Endothelial cell of umbilical vein (primary cell): ENCODE results near the gene C20orf144.

Source experiments
- EZH2 ChIP-seq: IDR thresholded peaks from 2 replicates; pipeline ENCODE4 v1.6.1; 2012; ENCODE audit warnings: borderline replicate concordance, low read depth, mild to moderate bottlenecking, moderate library complexity, low read length, inconsistent platforms; ENCODE audit not compliant: severe bottlenecking
- FOS ChIP-seq: IDR thresholded peaks from 2 replicates; pipeline ENCODE4 v1.6.1; 2011; ENCODE audit warnings: mild to moderate bottlenecking, low read length, moderate library complexity, borderline replicate concordance; ENCODE audit not compliant: insufficient read depth
- JUN ChIP-seq: IDR thresholded peaks from 2 replicates; pipeline ENCODE4 v1.6.1; 2011; ENCODE audit warnings: borderline replicate concordance, low read depth; ENCODE audit not compliant: insufficient read length, insufficient read depth
- MYC ChIP-seq: IDR thresholded peaks from one replicate; pipeline ENCODE4 v1.6.1; 2011; ENCODE audit warnings: mild to moderate bottlenecking, low read depth, low read length
- POLR2A ChIP-seq: IDR thresholded peaks from 2 replicates; pipeline ENCODE4 v1.6.1; 2012; ENCODE audit warnings: low read depth, mild to moderate bottlenecking, control low read depth, low read length
- POLR2AphosphoS5 ChIP-seq: IDR thresholded peaks from 2 replicates; pipeline ENCODE4 v1.6.1; 2012; ENCODE audit warnings: low read depth, mild to moderate bottlenecking, control low read depth, low read length, moderate library complexity; ENCODE audit not compliant: insufficient read depth
- TF ChIP-seq, protein P1 (sequence below), 2 donors: IDR thresholded peaks; 1 replicate in 1 of 2; 2 replicates in 1 of 2; pipeline ENCODE4 v1.5.1; 2011; ENCODE audit warnings: low read length in 2 of 2, mild to moderate bottlenecking in 2 of 2, moderate library complexity in 2 of 2, control low read depth in 1 of 2, inconsistent platforms in 1 of 2, low read depth in 1 of 2; ENCODE audit not compliant: insufficient read depth in 1 of 2; ENCODE audit errors: extremely low read depth in 1 of 2
- TF ChIP-seq, protein P2 (sequence below): IDR thresholded peaks from 2 replicates; pipeline ENCODE4 v1.6.1; 2011; ENCODE audit not compliant: insufficient read depth, insufficient read length

DNA sequence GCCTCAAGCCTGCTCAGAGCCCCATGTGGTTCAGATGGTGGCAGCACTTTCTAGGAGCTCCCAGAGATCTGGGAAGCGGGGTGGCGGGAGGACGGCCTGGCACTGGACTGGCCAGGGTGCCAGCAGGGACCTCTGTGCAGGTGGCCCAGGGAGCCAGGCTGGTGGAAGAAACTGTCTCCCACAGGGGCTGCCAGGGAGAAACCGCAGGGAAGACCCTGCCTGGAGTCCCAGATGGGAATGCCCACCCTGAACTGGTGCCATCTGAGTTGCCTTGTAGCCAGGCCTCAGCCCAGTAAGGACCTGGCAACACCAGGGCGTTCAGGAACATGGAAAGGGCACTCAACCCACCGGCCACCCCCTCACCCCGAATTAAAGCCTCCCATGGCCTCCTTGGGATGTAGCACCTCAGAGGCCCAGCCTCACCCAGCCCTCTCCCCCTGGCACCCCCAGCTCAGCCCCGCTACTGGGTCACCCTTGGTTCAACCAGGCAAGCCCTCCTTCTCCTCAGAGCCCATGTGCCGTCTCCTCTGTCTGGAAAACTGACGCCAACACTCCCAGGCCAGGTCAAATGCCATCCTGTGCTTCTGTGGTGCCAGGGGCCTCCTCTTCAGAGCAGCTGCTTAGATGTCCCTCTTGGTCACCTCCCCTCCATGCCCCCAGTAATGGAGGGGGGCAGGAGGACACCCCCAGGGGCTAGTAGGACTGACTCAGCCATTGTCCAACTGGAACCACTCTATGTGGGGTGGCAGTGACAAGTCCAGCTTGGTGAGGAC is 5.9 kb upstream of the C20orf144 start:
- TF ChIP-seq, protein P1, sequence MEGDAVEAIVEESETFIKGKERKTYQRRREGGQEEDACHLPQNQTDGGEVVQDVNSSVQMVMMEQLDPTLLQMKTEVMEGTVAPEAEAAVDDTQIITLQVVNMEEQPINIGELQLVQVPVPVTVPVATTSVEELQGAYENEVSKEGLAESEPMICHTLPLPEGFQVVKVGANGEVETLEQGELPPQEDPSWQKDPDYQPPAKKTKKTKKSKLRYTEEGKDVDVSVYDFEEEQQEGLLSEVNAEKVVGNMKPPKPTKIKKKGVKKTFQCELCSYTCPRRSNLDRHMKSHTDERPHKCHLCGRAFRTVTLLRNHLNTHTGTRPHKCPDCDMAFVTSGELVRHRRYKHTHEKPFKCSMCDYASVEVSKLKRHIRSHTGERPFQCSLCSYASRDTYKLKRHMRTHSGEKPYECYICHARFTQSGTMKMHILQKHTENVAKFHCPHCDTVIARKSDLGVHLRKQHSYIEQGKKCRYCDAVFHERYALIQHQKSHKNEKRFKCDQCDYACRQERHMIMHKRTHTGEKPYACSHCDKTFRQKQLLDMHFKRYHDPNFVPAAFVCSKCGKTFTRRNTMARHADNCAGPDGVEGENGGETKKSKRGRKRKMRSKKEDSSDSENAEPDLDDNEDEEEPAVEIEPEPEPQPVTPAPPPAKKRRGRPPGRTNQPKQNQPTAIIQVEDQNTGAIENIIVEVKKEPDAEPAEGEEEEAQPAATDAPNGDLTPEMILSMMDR (IDR thresholded peaks at IDR 0.05; ENCODE audit: extremely low read depth in 1 of 2, insufficient read depth in 1 of 2, low read depth in 1 of 2, low read length in 2 of 2), result no peak
- TF ChIP-seq POLR2AphosphoS5, result no peak
- TF ChIP-seq EZH2, result no peak
- no peak for TF ChIP-seq POLR2A
- TF ChIP-seq, protein P2, sequence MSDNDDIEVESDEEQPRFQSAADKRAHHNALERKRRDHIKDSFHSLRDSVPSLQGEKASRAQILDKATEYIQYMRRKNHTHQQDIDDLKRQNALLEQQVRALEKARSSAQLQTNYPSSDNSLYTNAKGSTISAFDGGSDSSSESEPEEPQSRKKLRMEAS, result no peak
- TF ChIP-seq JUN, result no peak
- TF ChIP-seq MYC, result no peak
- TF ChIP-seq FOS, result no peak
